ENCODE results near the gene CTBP2. TPM values are rescaled to one million over a fixed set of nuclear protein-coding genes. Genes with fewer than 3 reads are reported as not detected.
A peak's percentile ranks its signal among the peaks of the same experiment; 100 is the strongest.

CTBP2 gene
- total and polyA plus RNA-seq, 2 of the 13 experiments (the other 11 are each of a cell fraction or from before 2014, with no cell fraction given): 0.08 TPM; not detected in 1

GRCh38 chr10:125156739-125157480, 3.5 kb downstream of the CTBP2 start:
- POLR2A ChIA-PET: no interaction called here
- Histone ChIP-seq H3K79me2 (ENCODE audit: insufficient read depth, low read length) (no peaks in the 10 kb centered on the region), H3K9ac (ENCODE audit: insufficient read depth, low read depth, low read length) (no peak overlapping the region), H3K4me1 (ENCODE audit: insufficient read depth, low read length) (peaks cover 6% of the 10 kb centered on the region; the same call in 1 of the 2 replicates), H3K4me2 (ENCODE audit: low read depth, low read length) (no peak overlapping the region), H3K27me3 (ENCODE audit: control insufficient read depth in 1 of 2, insufficient read depth in 2 of 2, low read length in 2 of 2) (peaks cover 10 to 76% of the 10 kb centered on the region in 2 experiments), H3K27ac (ENCODE audit: extremely low read length, insufficient read depth, low read length) (no peak overlapping the region), H3K4me3 (replicated peaks in 1 of 3; ENCODE audit: insufficient read depth in 1 of 3, low read depth in 2 of 3, low read length in 3 of 3) (no peak overlapping the region), H3K36me3 (replicated peaks in 1 of 2; ENCODE audit: control insufficient read depth in 1 of 2, insufficient read depth in 2 of 2, low read length in 2 of 2) (no peaks in the 10 kb centered on the region), H3K9me3 (ENCODE audit: low read length) (no peaks in the 10 kb centered on the region), H4K20me1 (ENCODE audit: insufficient read depth, low read length) (no peaks in the 10 kb centered on the region), H2AFZ (ENCODE audit: low read length) (no peak overlapping the region)
- intact Hi-C loops (cut with micrococcal nuclease; ENCODE audit: unreplicated experiment) (no loop called here), in situ Hi-C loops (cut with HindIII; ENCODE audit: extremely low pct_ligation_motif_present, low pct_unique_long_range_greater_than_20kb) (no loop called here)
- WGBS (ENCODE audit: low lambda C conversion rate): 13% methylated on average over 13 of the region's 13 CpGs
- CTCF ChIA-PET (ENCODE audit: low intra/inter-chr PET ratio, low total read pairs): no interaction called here
- no peak for FAIRE-seq
- no TSS peak for BruUV-seq (replicated peaks)
- ATAC-seq: no peak
- no peak for DNase-seq (ENCODE audit: low spot score)
- no peak for TF ChIP-seq ZBTB25 (CRISPR knock-in tag; IDR thresholded peaks at IDR 0.05)
- no peak for TF ChIP-seq SIX1 (CRISPR knock-in tag; IDR thresholded peaks at IDR 0.05; ENCODE audit: borderline replicate concordance)
- no peak for TF ChIP-seq SOX6 (IDR thresholded peaks at IDR 0.05)
- peak; percentile 54; the same call in 1 of the 2 replicates for TF ChIP-seq SOX6 (CRISPR knock-in tag; IDR thresholded peaks at IDR 0.05)
- TF ChIP-seq DRAP1 (CRISPR knock-in tag; IDR thresholded peaks at IDR 0.05): no peak
- TF ChIP-seq GFI1 (CRISPR knock-in tag; IDR thresholded peaks at IDR 0.05; ENCODE audit: borderline replicate concordance): peak; percentile 23; the same call in 1 of the 2 replicates
- peak; percentile 39; the same call in 1 of the 2 replicates for TF ChIP-seq SOX5 (CRISPR knock-in tag; IDR thresholded peaks at IDR 0.05; ENCODE audit: borderline replicate concordance)
- no peak for TF ChIP-seq SOX13 (IDR thresholded peaks at IDR 0.05)
- peak in 1 of 2 experiments; percentile 46; a peak in 1 of 4 replicates for TF ChIP-seq SOX13 (CRISPR knock-in tag; conservative IDR thresholded peaks at IDR 0.05 in 1 of 2, IDR thresholded peaks at IDR 0.05 in 1 of 2)
- TF ChIP-seq ZNF282 (IDR thresholded peaks at IDR 0.05; ENCODE audit: partially characterized antibody): no peak
- TF ChIP-seq HNF1A (IDR thresholded peaks at IDR 0.05; ENCODE audit: low read depth): peak; percentile 80
- TF ChIP-seq HNF1A (CRISPR knock-in tag; IDR thresholded peaks at IDR 0.05; ENCODE audit: borderline replicate concordance): no peak
- no peak for TF ChIP-seq ZBTB49 (CRISPR knock-in tag; IDR thresholded peaks at IDR 0.05; ENCODE audit: borderline replicate concordance)
- TF ChIP-seq CENPT (CRISPR knock-in tag; IDR thresholded peaks at IDR 0.05; ENCODE audit: low read depth): no peak
- no peak for TF ChIP-seq EED (CRISPR knock-in tag; IDR thresholded peaks at IDR 0.05)
- TF ChIP-seq NR2C2 (CRISPR knock-in tag; IDR thresholded peaks at IDR 0.05; ENCODE audit: borderline replicate concordance): no peak
- no peak for TF ChIP-seq ZNF326 (CRISPR knock-in tag; IDR thresholded peaks at IDR 0.05; ENCODE audit: borderline replicate concordance)

Measured in HepG2 (cell line).